Activated naive CD8-positive, alpha-beta T cell (primary cell): Measurements from ENCODE around the gene PIGC.

ENCODE experiments used
- H3K27ac Mint-ChIP-seq: one replicate; pipeline ENCODE4 v1.8.0; 2021; ENCODE audit warnings: mixed read lengths
- H3K27me3 Mint-ChIP-seq: one replicate; pipeline ENCODE4 v1.8.0; 2021; ENCODE audit warnings: mixed read lengths
- H3K36me3 Mint-ChIP-seq: one replicate; pipeline ENCODE4 v1.8.0; 2021; ENCODE audit warnings: mixed read lengths
- H3K4me1 Mint-ChIP-seq: one replicate; pipeline ENCODE4 v1.8.0; 2021; ENCODE audit warnings: low read depth, mixed read lengths
- H3K4me3 Mint-ChIP-seq: one replicate; pipeline ENCODE4 v1.8.0; 2021; ENCODE audit warnings: mild to moderate bottlenecking, mixed read lengths
- H3K9me3 Mint-ChIP-seq: one replicate; pipeline ENCODE4 v1.8.0; 2021; ENCODE audit warnings: low read depth, mixed read lengths

PIGC gene

GRCh38 chr1:172429331-172430127 lies 14.3 kb downstream of the PIGC start:
- Mint-ChIP-seq H3K27ac (no peak overlapping the region), H3K9me3 (no peaks in the 10 kb centered on the region), H3K27me3 (no peaks in the 10 kb centered on the region), H3K4me3 (no peak overlapping the region), H3K36me3 (peaks cover 3% of the 10 kb centered on the region), H3K4me1 (peaks cover 43% of the 10 kb centered on the region)

DNA sequence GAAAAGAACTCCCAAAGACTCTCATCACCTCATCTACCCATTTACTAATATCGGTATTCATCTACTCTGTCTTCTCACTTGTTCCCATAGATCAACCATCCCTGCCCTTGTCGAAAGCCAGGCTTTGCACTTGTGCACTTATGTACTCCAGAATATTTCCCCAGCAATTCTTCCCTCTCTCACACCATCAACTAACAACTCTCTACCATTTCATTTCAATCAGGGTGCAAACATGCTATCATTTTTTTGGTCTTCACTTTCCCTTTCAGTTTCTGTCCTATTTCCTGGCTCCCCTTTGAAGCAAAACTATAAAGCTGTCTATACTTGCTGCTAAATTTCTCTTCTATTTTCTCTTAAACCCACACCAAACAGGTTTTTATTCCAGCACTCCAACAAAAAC lies 16.7 kb downstream of the PIGC start:
- no peak overlapping the region for H3K27ac Mint-ChIP-seq

GRCh38 chr1:172425339-172425738 lies 18.5 kb downstream of the PIGC start:
- Mint-ChIP-seq H3K4me3 (no peak overlapping the region), H3K9me3 (no peaks in the 10 kb centered on the region), H3K36me3 (no peaks in the 10 kb centered on the region), H3K4me1 (peaks cover 18% of the 10 kb centered on the region), H3K27me3 (no peaks in the 10 kb centered on the region), H3K27ac (no peak overlapping the region)

More for the DNA sequence above, 16.7 kb downstream of the PIGC start:
- Mint-ChIP-seq H3K4me1 (peaks cover 29% of the 10 kb centered on the region), H3K27me3 (no peaks in the 10 kb centered on the region), H3K9me3 (no peaks in the 10 kb centered on the region), H3K36me3 (no peaks in the 10 kb centered on the region), H3K4me3 (no peak overlapping the region)

DNA sequence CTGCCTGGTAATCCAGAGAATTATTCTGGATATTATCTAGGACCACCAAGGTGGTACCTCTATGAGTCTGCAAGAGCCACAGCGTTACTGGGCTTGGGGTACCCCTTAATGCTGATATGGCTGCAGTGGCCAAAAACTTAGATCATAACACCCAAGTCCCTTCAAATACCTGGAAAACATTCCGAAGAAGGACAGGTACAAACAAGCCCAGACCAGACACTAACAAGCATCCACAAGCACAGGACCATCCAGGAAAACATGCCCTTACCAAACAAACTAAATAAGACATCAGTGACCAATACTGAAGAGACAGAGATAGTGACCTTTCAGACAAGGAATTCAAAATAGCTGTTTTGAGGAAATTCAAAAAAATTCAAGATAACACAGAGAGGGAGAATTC lies 20.5 kb downstream of the PIGC start:
- H3K27ac Mint-ChIP-seq: no peak overlapping the region
- peaks cover 13% of the 10 kb centered on the region for H3K4me1 Mint-ChIP-seq
- no peaks in the 10 kb centered on the region for H3K9me3 Mint-ChIP-seq
- H3K4me3 Mint-ChIP-seq: no peak overlapping the region
- H3K36me3 Mint-ChIP-seq: no peaks in the 10 kb centered on the region
- no peaks in the 10 kb centered on the region for H3K27me3 Mint-ChIP-seq

DNA sequence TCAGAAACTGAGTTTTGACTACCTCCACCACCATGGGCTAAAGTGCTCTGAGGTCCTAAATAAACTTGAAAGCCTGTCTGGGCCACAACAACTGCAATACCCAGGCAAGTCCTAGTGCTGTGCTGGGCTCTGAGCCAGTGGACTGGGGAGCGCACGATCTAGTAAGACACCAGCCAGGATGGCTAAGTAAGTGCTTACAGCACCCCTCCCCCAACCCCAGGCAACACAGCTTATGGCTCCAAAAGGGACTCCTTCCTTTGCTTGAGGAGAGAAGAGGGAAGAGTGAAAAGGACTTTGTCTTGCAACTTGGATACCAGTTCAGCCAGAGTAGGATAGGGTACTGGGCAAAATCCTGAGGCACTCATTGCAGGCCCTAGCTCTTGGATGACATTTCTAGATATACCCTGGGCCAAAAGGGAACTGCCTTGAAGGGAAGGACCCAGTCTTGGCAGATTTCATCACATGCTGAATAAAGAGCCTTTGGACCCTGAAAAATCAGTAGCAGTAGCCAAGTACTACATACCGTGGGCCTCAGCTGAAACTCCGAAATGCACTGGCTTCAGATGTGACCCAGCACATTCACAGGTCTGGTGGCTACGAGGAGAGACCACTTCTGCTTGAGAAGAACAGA lies 21.8 kb downstream of the PIGC start:
- H3K4me3 Mint-ChIP-seq: no peak overlapping the region
- H3K4me1 Mint-ChIP-seq: peaks cover 13% of the 10 kb centered on the region
- no peaks in the 10 kb centered on the region for H3K9me3 Mint-ChIP-seq
- no peaks in the 10 kb centered on the region for H3K27me3 Mint-ChIP-seq
- no peak overlapping the region for H3K27ac Mint-ChIP-seq
- peaks cover 2% of the 10 kb centered on the region for H3K36me3 Mint-ChIP-seq

DNA sequence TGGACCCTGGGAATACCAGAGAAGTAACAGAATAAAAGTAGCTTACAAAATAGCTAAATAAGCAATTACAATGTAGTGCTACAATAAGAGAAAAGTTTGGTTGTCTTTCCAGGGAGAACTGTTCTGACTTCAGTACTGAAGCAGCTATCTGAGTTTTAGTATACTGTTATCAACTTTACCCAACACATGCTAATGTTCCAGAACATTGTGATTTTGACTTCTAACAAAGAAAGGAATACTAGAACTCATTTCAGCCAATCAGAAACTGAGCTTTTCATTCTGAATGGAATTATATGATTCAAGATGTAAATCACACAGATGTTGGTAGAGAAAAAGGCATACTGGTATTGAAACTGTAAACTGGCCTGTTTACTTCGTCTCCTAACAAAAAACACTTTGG lies 23.5 kb downstream of the PIGC start, which contains the start of gene C1orf105:
C1orf105 (plus strand) TSS at position 301 of the 400 bp plus-strand sequence. CDS start 201 bp downstream, outside the sequence.
- peaks cover 13% of the 10 kb centered on the region for H3K4me1 Mint-ChIP-seq
- no peaks in the 10 kb centered on the region for H3K27me3 Mint-ChIP-seq
- no peak within 1 kb of the TSS for H3K4me3 Mint-ChIP-seq
- H3K9me3 Mint-ChIP-seq: no peaks in the 10 kb centered on the region
- peak within 1 kb of the TSS; percentile 41 for H3K27ac Mint-ChIP-seq
- peaks cover 2% of the 10 kb centered on the region for H3K36me3 Mint-ChIP-seq

DNA sequence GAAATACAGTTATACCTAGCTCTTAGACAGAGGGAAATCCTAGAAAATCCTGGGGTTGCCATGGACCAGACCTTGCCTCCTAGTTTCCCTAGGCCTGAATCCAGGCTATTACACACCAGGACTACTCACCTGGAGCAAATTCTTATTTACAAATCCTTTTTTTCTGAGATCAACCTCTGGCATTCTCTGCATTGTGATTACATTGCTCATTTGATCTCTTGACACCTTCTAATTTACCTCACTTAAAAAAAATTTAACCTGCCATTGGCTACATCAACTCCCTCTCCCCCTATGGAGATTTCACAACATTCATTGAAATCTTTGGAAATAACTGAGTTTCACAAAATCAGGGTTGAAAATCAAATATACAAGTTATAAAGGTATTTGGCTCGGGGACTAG lies 26.3 kb downstream of the PIGC start:
- Mint-ChIP-seq H3K4me1 (peaks cover 11% of the 10 kb centered on the region), H3K27me3 (no peaks in the 10 kb centered on the region), H3K36me3 (peaks cover 8% of the 10 kb centered on the region), H3K9me3 (no peaks in the 10 kb centered on the region), H3K27ac (no peak overlapping the region), H3K4me3 (no peak overlapping the region)

DNA sequence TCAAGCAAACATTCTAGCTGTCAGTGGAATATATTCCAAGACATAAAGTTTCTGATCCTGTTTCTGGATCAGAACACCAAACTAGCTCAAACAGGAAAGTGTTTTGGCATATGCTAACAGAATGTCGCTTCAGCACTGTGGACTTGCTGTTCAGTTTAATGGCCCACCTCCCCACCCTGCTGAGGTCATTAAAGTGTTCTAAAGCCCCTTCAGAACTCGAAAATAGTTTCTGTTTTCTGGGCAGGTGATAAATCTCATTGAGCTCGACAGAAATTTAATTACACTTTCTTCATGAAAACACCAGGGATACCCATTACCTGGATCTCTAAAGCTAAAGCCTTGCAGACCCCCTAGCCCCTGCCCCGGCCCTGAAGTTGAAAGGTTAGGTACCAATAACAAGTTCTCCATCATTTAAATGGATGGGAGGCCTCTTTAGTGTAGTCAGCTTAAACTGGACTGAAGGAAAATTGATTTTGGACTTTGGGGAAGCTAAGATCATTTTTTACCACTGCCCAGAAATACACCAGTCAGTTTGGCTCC lies 27.3 kb downstream of the PIGC start:
- Mint-ChIP-seq H3K4me3 (no peak overlapping the region), H3K36me3 (peaks cover 8% of the 10 kb centered on the region), H3K27me3 (no peaks in the 10 kb centered on the region), H3K4me1 (peaks cover 11% of the 10 kb centered on the region), H3K9me3 (no peaks in the 10 kb centered on the region), H3K27ac (no peak overlapping the region)

- Mint-ChIP-seq H3K4me3 (no peak overlapping the region), H3K36me3 (peaks cover 8% of the 10 kb centered on the region), H3K9me3 (no peaks in the 10 kb centered on the region), H3K4me1 (peaks cover 6% of the 10 kb centered on the region), H3K27ac (no peak overlapping the region), H3K27me3 (no peaks in the 10 kb centered on the region)
Measured at GRCh38 chr1:172414331-172414730, 29.5 kb downstream of the PIGC start.

DNA sequence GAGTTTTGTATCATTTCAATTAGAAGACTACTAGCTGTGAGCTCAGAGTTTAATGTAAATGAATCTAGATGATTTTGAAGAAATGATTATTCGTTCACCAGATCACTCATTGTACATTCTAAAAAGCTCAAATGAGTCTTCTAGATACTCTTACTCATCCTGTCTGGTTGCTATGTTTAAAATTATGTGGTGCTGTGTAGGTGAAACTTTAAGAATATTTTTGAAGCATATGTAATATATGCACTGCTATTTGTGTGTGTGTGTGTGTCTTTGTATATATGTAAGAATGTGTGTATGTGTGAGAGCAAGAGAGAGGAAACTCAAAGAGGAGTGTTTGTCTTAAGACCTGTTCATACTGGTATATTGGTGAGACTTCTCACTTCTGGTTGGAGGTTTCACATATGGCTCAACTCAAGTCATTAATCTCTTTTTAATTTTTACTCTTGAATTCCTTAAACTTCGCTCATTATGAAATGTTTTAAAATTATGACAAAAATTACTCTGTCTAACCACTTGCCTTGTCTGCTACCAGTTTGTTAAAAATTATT lies 32.0 kb downstream of the PIGC start:
- no peak overlapping the region for H3K4me3 Mint-ChIP-seq
- no peaks in the 10 kb centered on the region for H3K27me3 Mint-ChIP-seq
- peaks cover 7% of the 10 kb centered on the region for H3K36me3 Mint-ChIP-seq
- H3K27ac Mint-ChIP-seq: no peak overlapping the region
- H3K9me3 Mint-ChIP-seq: no peaks in the 10 kb centered on the region
- H3K4me1 Mint-ChIP-seq: no peaks in the 10 kb centered on the region

- H3K4me3 Mint-ChIP-seq: no peak overlapping the region
- no peaks in the 10 kb centered on the region for H3K27me3 Mint-ChIP-seq
- no peaks in the 10 kb centered on the region for H3K9me3 Mint-ChIP-seq
- peaks cover 2% of the 10 kb centered on the region for H3K4me1 Mint-ChIP-seq
- H3K36me3 Mint-ChIP-seq: peaks cover 5% of the 10 kb centered on the region
- H3K27ac Mint-ChIP-seq: no peak overlapping the region
Measured at GRCh38 chr1:172410027-172410426, 33.8 kb downstream of the PIGC start.

DNA sequence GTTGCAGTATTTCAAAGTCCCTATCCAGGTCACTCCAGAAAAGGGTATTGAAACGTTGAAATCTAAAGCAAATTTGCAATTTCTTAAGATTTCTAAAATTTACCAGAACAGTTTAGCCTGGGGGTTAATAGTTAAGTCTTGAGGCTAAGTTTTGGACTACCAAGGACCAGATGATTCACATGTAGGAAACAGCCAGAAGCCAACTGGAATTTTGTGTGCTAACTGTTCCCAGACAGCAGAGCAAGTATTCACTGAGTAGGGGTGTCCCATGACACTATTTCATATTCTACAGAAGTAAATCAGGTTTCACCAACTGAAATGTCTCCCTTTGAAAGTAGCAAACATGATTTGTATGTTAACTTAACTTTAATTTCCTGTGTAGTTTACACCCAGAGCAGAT lies 34.9 kb downstream of the PIGC start:
- no peak overlapping the region for H3K27ac Mint-ChIP-seq
- no peak overlapping the region for H3K4me3 Mint-ChIP-seq
- no peaks in the 10 kb centered on the region for H3K9me3 Mint-ChIP-seq
- H3K27me3 Mint-ChIP-seq: no peaks in the 10 kb centered on the region
- H3K4me1 Mint-ChIP-seq: peaks cover 2% of the 10 kb centered on the region
- H3K36me3 Mint-ChIP-seq: peaks cover 4% of the 10 kb centered on the region

GRCh38 chr1:172406968-172407367 lies 36.9 kb downstream of the PIGC start:
- Mint-ChIP-seq H3K4me1 (peaks cover 7% of the 10 kb centered on the region), H3K27me3 (no peaks in the 10 kb centered on the region), H3K9me3 (no peaks in the 10 kb centered on the region), H3K36me3 (no peaks in the 10 kb centered on the region), H3K4me3 (no peak overlapping the region), H3K27ac (no peak overlapping the region)

DNA sequence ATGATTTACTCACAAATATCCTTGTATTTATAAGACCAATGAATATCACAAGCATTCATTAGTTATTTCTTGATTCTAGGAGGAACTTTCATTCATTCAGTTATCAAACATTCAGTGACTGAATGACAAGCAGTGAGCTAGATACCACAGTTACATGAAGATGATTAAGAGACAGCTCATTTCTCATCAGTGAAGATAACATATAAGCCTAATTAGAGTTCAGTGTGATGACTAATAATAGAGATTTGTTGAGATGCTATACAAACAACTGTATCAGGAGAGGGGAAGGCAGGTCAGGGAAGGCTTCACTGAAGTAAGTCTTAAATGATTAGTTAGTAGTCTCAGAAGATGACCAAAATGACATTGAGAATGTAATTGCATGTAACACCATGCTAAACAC lies 38.0 kb downstream of the PIGC start:
- Mint-ChIP-seq H3K27me3 (no peaks in the 10 kb centered on the region), H3K4me1 (peaks cover 14% of the 10 kb centered on the region), H3K9me3 (no peaks in the 10 kb centered on the region), H3K36me3 (no peaks in the 10 kb centered on the region), H3K27ac (no peak overlapping the region), H3K4me3 (no peak overlapping the region)

GRCh38 chr1:172404121-172404520 lies 39.7 kb downstream of the PIGC start:
- Mint-ChIP-seq H3K36me3 (no peaks in the 10 kb centered on the region), H3K4me1 (peaks cover 32% of the 10 kb centered on the region), H3K27ac (no peak overlapping the region), H3K27me3 (no peaks in the 10 kb centered on the region), H3K9me3 (no peaks in the 10 kb centered on the region), H3K4me3 (no peak overlapping the region)
